Gastroesophageal sphincter (tissue), 4 donors: ENCODE results near the gene NMS. TPM values are rescaled to one million over a fixed set of nuclear protein-coding genes. Genes with fewer than 3 reads are reported as not detected.

Experiments used
- ATAC-seq: fragments of 150-250 bp; one replicate; pipeline ENCODE4 v1.9.1; 2016; ENCODE audit warnings: mild to moderate bottlenecking, moderate library complexity
- H3K27ac ChIP-seq, 4 donors: fragments of 200-600 bp; sonication (generic) in 3 of 4; 1 replicate in 3 of 4; 2 replicates in 1 of 4; pipeline ENCODE4 v1.5.1; 2016 to 2019
- H3K27me3 ChIP-seq: fragments of 200-600 bp; sonication (generic); one replicate; pipeline ENCODE4 v1.5.1; 2019
- H3K36me3 ChIP-seq, 2 donors: fragments of 200-600 bp; sonication (generic); one replicate each; pipeline ENCODE4 v1.5.1; 2019; ENCODE audit warnings: control low read depth in 1 of 2
- H3K4me1 ChIP-seq, 3 donors: fragments of 200-600 bp; sonication (generic); 1 replicate in 2 of 3; 2 replicates in 1 of 3; pipeline ENCODE4 v1.5.1; 2016 to 2019; ENCODE audit warnings: control low read depth in 2 of 3
- H3K4me3 ChIP-seq, 2 donors: fragments of 200-600 bp; sonication (generic); one replicate each; pipeline ENCODE4 v1.5.1; 2019; ENCODE audit warnings: mild to moderate bottlenecking in 1 of 2, moderate library complexity in 1 of 2
- H3K9me3 ChIP-seq, 3 donors: fragments of 200-600 bp; sonication (generic); one replicate each; pipeline ENCODE4 v1.5.1; 2017 to 2019; ENCODE audit warnings: control low read depth in 2 of 3
- CTCF ChIP-seq, 4 experiments: fragments of 200-600 bp in 2 of 4; fragments of 450-650 bp in 2 of 4; sonication (generic) in 1 of 4; IDR thresholded peaks; one replicate each; pipeline ENCODE4 v1.5.1; 2017 to 2019; ENCODE audit warnings: antibody characterized with exemption in 4 of 4, mild to moderate bottlenecking in 2 of 4, moderate library complexity in 2 of 4
- EP300 ChIP-seq: sonication (generic); formaldehyde crosslinking; IDR thresholded peaks from one replicate; pipeline ENCODE4 v1.6.1; 2017; ENCODE audit warnings: antibody characterized with exemption, mild to moderate bottlenecking
- POLR2A ChIP-seq, 2 donors: fragments of 450-650 bp; IDR thresholded peaks; one replicate each; pipeline ENCODE4 v1.6.1; 2017; ENCODE audit warnings: antibody characterized with exemption in 2 of 2, mild to moderate bottlenecking in 2 of 2, moderate library complexity in 1 of 2
- POLR2AphosphoS5 ChIP-seq: sonication (generic); formaldehyde crosslinking; IDR thresholded peaks from one replicate; pipeline ENCODE4 v1.6.1; 2017; ENCODE audit warnings: antibody characterized with exemption
- WGBS, 2 donors: methylation state at CpG; one replicate each; pipeline ENCODE4 v1.1.5; 2018; ENCODE audit warnings: low coverage in 1 of 2; 5-methylcytosine and 5-hydroxymethylcytosine counted together
- total RNA-seq, 4 donors: library from RNA; depleted of rRNA; stranded (reverse); fragments of >200 nt; gene quantifications; one replicate each; pipeline ENCODE4 v1.1.0, GENCODE V29; 2016

The NMS gene
- total RNA-seq, 4 donors from 2014 or later: not detected

- Histone ChIP-seq H3K36me3 (no peaks in the 10 kb centered on the region), H3K4me1 (no peaks in the 10 kb centered on the region), H3K4me3 (no peak overlapping the region), H3K27me3 (peaks cover 6% of the 10 kb centered on the region), H3K27ac (no peak overlapping the region), H3K9me3 (no peaks in the 10 kb centered on the region)
- 100% methylated on average over 1 of the region's 4 CpGs; no CpG with 5 or more reads in 1 of the 2 donors for WGBS, 2 donors
- no peak for ATAC-seq
- TF ChIP-seq POLR2A (IDR thresholded peaks at IDR 0.05) (no peak), EP300 (no peak), POLR2AphosphoS5 (no peak), CTCF (IDR thresholded peaks at IDR 0.05) (no peak)
Observed at GRCh38 chr2:100482741-100483140, 12.5 kb downstream of the NMS start.

- Histone ChIP-seq H3K4me3 (no peak overlapping the region), H3K36me3 (no peaks in the 10 kb centered on the region), H3K4me1 (no peaks in the 10 kb centered on the region), H3K27ac (no peak overlapping the region), H3K27me3 (peaks cover 4% of the 10 kb centered on the region), H3K9me3 (no peaks in the 10 kb centered on the region)
- TF ChIP-seq POLR2AphosphoS5 (no peak), CTCF (IDR thresholded peaks at IDR 0.05) (no peak), EP300 (no peak), POLR2A (IDR thresholded peaks at IDR 0.05) (no peak)
- whole genome bisulfite sequencing, 2 donors: 52 to 55% methylated on average over 5 of the region's 5 CpGs
- ATAC-seq: no peak
Observed at GRCh38 chr2:100483895-100484294, 13.6 kb downstream of the NMS start.

GRCh38 chr2:100484390-100484789, 14.1 kb downstream of the NMS start:
- 71 to 76% methylated on average over 3 to 5 of the region's 5 CpGs for WGBS, 2 donors
- no peak for ATAC-seq
- H3K36me3 ChIP-seq: no peaks in the 10 kb centered on the region
- no peaks in the 10 kb centered on the region for H3K9me3 ChIP-seq
- H3K4me1 ChIP-seq: no peaks in the 10 kb centered on the region
- no peak overlapping the region for H3K27ac ChIP-seq
- no peak for TF ChIP-seq CTCF (IDR thresholded peaks at IDR 0.05)
- no peak for TF ChIP-seq POLR2A (IDR thresholded peaks at IDR 0.05)
- TF ChIP-seq EP300: no peak
- no peak for TF ChIP-seq POLR2AphosphoS5
- no peaks in the 10 kb centered on the region for H3K27me3 ChIP-seq
- H3K4me3 ChIP-seq: no peak overlapping the region

GRCh38 chr2:100485396-100485795, 15.1 kb downstream of the NMS start:
- no peaks in the 10 kb centered on the region for H3K36me3 ChIP-seq
- no peaks in the 10 kb centered on the region for H3K9me3 ChIP-seq
- 67 to 75% methylated on average over 1 to 2 of the region's 2 CpGs for WGBS, 2 donors
- H3K27ac ChIP-seq: no peak overlapping the region
- no peaks in the 10 kb centered on the region for H3K4me1 ChIP-seq
- H3K4me3 ChIP-seq: no peak overlapping the region
- no peak for TF ChIP-seq EP300
- no peak for TF ChIP-seq CTCF (IDR thresholded peaks at IDR 0.05)
- TF ChIP-seq POLR2A (IDR thresholded peaks at IDR 0.05): no peak
- TF ChIP-seq POLR2AphosphoS5: no peak
- no peak for ATAC-seq
- H3K27me3 ChIP-seq: no peaks in the 10 kb centered on the region

GRCh38 chr2:100494712-100495111, 24.4 kb downstream of the NMS start:
- no peak for ATAC-seq
- Histone ChIP-seq H3K4me1 (no peaks in the 10 kb centered on the region), H3K27ac (no peak overlapping the region), H3K27me3 (no peaks in the 10 kb centered on the region), H3K9me3 (no peaks in the 10 kb centered on the region), H3K4me3 (no peak overlapping the region), H3K36me3 (no peaks in the 10 kb centered on the region)
- WGBS, 2 donors: 76 to 90% methylated on average over 2 to 5 of the region's 6 CpGs
- no peak for TF ChIP-seq POLR2AphosphoS5
- no peak for TF ChIP-seq POLR2A (IDR thresholded peaks at IDR 0.05)
- no peak for TF ChIP-seq CTCF (IDR thresholded peaks at IDR 0.05)
- TF ChIP-seq EP300: no peak
